ENCODE measurements around the gene MORN5.

MORN5 gene

GRCh38 chr9:122218071-122218934 lies 58.6 kb downstream of the MORN5 start:
- no peak for DNase-seq

GRCh38 chr9:122218935-122219855 lies 59.5 kb downstream of the MORN5 start:
- no peak for DNase-seq

- no peak for DNase-seq
Observed at GRCh38 chr9:122219856-122220672, 60.4 kb downstream of the MORN5 start.

GRCh38 chr9:122220673-122221182 lies 61.0 kb downstream of the MORN5 start:
- no peak for DNase-seq

GRCh38 chr9:122221183-122221811 lies 61.6 kb downstream of the MORN5 start:
- no peak for DNase-seq

GRCh38 chr9:122222791-122223190 lies 63.1 kb downstream of the MORN5 start:
- no peak for DNase-seq

GRCh38 chr9:122223435-122223834 lies 63.7 kb downstream of the MORN5 start:
- DNase-seq: no peak

- DNase-seq: no peak
Observed at GRCh38 chr9:122225312-122226141, 65.8 kb downstream of the MORN5 start.

GRCh38 chr9:122226142-122226757 lies 66.5 kb downstream of the MORN5 start:
- DNase-seq: no peak

GRCh38 chr9:122226758-122227574 lies 67.3 kb downstream of the MORN5 start:
- DNase-seq: no peak

- DNase-seq: no peak
Observed at GRCh38 chr9:122227575-122227900, 67.8 kb downstream of the MORN5 start.

GRCh38 chr9:122228191-122228567 lies 68.5 kb downstream of the MORN5 start:
- no peak for DNase-seq

- DNase-seq: no peak
Observed at GRCh38 chr9:122228568-122229484, 69.1 kb downstream of the MORN5 start, which contains the start of gene LHX6. Gene LHX6 (minus strand): TSS chr9:122228957. CDS start chr9:122228740, 217 bp downstream.

GRCh38 chr9:122229485-122229837 lies 69.8 kb downstream of the MORN5 start:
- no peak for DNase-seq

GRCh38 chr9:122232796-122233306 lies 73.1 kb downstream of the MORN5 start:
- no peak for DNase-seq

- no peak for DNase-seq
Observed at GRCh38 chr9:122234022-122234748, 74.5 kb downstream of the MORN5 start.

GRCh38 chr9:122236681-122237080 lies 77.0 kb downstream of the MORN5 start:
- DNase-seq: no peak

- DNase-seq: no peak
Observed at GRCh38 chr9:122239722-122240121, 80.0 kb downstream of the MORN5 start.

All from CD4-positive, alpha-beta T cell treated with Interleukin-4 for 4 hours (primary cell).